ENCODE results near the gene NLGN1. TPM values are rescaled to one million over a fixed set of nuclear protein-coding genes. Genes with fewer than 3 reads are reported as not detected.

Gene NLGN1
- polyA plus RNA-seq, 2 of the 4 experiments (the other 2 are of a cell fraction) = not detected

DNA sequence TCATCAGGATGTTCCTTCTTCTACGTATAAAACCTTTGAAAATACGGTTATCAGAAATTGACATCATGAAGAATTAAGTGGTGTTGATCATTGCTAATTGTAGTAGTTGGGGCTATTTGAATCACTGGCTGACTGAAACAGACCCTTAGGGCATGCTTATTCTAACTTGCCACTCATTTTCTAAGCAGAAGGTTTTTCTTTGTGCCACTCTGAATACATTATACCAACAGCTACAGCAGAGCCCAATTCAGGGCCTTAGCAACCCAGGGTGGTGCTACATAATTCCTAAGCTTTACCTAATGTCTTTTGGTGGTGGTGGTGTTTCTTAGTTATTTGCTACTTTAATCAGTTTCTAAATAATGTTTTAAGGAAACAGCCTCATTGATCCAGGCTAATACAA, 524.2 kb downstream of the NLGN1 start:
- 47% methylated on average over 2 of the region's 2 CpGs for WGBS (ENCODE audit: missing lambda C conversion rate)
- ChIA-PET POLR2A (no interaction called here), CTCF (interaction anchor here (0.6 kb wide), 1 partner anchor 1093 kb away, joined by 3 read pairs; no protein-coding TSS in a partner anchor)
- no peaks in the 10 kb centered on the region for H3K9me3 ChIP-seq
- DNase-seq (ENCODE audit: low read depth in 1 of 2, low spot score in 1 of 2) (no peak), FAIRE-seq (no peak), ATAC-seq (no peak)
- no peak overlapping the region for H3K4me3 ChIP-seq
- H3K4me1 ChIP-seq = no peaks in the 10 kb centered on the region
- H3K4me2 ChIP-seq = no peak overlapping the region
- TF ChIP-seq, protein P1, sequence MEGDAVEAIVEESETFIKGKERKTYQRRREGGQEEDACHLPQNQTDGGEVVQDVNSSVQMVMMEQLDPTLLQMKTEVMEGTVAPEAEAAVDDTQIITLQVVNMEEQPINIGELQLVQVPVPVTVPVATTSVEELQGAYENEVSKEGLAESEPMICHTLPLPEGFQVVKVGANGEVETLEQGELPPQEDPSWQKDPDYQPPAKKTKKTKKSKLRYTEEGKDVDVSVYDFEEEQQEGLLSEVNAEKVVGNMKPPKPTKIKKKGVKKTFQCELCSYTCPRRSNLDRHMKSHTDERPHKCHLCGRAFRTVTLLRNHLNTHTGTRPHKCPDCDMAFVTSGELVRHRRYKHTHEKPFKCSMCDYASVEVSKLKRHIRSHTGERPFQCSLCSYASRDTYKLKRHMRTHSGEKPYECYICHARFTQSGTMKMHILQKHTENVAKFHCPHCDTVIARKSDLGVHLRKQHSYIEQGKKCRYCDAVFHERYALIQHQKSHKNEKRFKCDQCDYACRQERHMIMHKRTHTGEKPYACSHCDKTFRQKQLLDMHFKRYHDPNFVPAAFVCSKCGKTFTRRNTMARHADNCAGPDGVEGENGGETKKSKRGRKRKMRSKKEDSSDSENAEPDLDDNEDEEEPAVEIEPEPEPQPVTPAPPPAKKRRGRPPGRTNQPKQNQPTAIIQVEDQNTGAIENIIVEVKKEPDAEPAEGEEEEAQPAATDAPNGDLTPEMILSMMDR (IDR thresholded peaks at IDR 0.05) = no peak
- no peak for TF ChIP-seq FOSB (CRISPR knock-in tag; IDR thresholded peaks at IDR 0.05)
- no peak for TF ChIP-seq EHF (CRISPR knock-in tag; IDR thresholded peaks at IDR 0.05)
- TF ChIP-seq FOSL2 (IDR thresholded peaks at IDR 0.05) = no peak
- TF ChIP-seq FOSL2 (CRISPR knock-in tag; IDR thresholded peaks at IDR 0.05) = no peak
- TF ChIP-seq SMC3 (IDR thresholded peaks at IDR 0.05) = no peak
- TF ChIP-seq PHF8 (IDR thresholded peaks at IDR 0.05; ENCODE audit: borderline replicate concordance, low read depth) = no peak
- TF ChIP-seq MAFK (IDR thresholded peaks at IDR 0.05; ENCODE audit: partially characterized antibody) = no peak
- no peak for TF ChIP-seq ZNF302 (CRISPR knock-in tag; IDR thresholded peaks at IDR 0.05)
- no peak for TF ChIP-seq HOXB5 (CRISPR knock-in tag; IDR thresholded peaks at IDR 0.05)
- TF ChIP-seq ZSCAN20 (CRISPR knock-in tag; IDR thresholded peaks at IDR 0.05) = no peak
- H3K27ac ChIP-seq = no peak overlapping the region

DNA sequence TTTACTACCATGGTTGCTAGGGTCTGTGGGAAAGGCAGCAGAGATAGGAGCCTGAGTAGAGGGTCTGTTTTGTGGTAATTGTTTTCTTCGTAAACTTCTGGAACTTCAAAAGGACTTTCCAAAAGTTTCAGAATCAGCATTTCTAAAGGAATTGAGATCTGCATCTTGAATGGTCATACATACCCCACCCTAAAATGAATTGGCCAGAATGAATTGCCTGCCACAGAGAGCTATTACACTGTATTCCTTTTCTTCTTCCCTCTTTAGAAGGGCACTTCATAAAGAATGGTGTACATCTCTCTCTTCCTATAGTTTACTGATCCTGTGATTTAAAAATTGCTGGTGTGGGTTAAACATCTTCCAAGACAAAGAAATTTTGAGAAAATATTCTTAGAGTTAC, 525.7 kb downstream of the NLGN1 start:
- WGBS (ENCODE audit: missing lambda C conversion rate) = 45% methylated on average over 1 of the region's 1 CpG
- DNase-seq (ENCODE audit: low read depth in 1 of 2, low spot score in 1 of 2) = no peak
- H3K4me2 ChIP-seq = no peak overlapping the region
- no peaks in the 10 kb centered on the region for H3K9me3 ChIP-seq
- ChIA-PET POLR2A (no interaction called here), CTCF (no interaction called here)
- H3K4me1 ChIP-seq = no peaks in the 10 kb centered on the region
- H3K4me3 ChIP-seq = no peak overlapping the region
- no peak overlapping the region for H3K27ac ChIP-seq
- FAIRE-seq = no peak
- no peak for ATAC-seq
- no peak for TF ChIP-seq CHD4 (IDR thresholded peaks at IDR 0.05; ENCODE audit: borderline replicate concordance)
- TF ChIP-seq RNF2 (IDR thresholded peaks at IDR 0.05; ENCODE audit: borderline replicate concordance, low read depth) = no peak
- TF ChIP-seq RCOR1 (IDR thresholded peaks at IDR 0.05; ENCODE audit: low read depth, low read length) = no peak
- TF ChIP-seq NPAS2 (CRISPR knock-in tag; IDR thresholded peaks at IDR 0.05; ENCODE audit: borderline replicate concordance) = no peak
- no peak for TF ChIP-seq ZNF302 (CRISPR knock-in tag; IDR thresholded peaks at IDR 0.05)
- TF ChIP-seq, protein P2, sequence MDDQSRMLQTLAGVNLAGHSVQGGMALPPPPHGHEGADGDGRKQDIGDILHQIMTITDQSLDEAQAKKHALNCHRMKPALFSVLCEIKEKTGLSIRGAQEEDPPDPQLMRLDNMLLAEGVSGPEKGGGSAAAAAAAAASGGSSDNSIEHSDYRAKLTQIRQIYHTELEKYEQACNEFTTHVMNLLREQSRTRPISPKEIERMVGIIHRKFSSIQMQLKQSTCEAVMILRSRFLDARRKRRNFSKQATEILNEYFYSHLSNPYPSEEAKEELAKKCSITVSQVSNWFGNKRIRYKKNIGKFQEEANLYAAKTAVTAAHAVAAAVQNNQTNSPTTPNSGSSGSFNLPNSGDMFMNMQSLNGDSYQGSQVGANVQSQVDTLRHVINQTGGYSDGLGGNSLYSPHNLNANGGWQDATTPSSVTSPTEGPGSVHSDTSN (IDR thresholded peaks at IDR 0.05) = no peak
- TF ChIP-seq RFX5 (IDR thresholded peaks at IDR 0.05) = no peak
- TF ChIP-seq NR3C1 (IDR thresholded peaks at IDR 0.05) = no peak
- TF ChIP-seq, protein P3, sequence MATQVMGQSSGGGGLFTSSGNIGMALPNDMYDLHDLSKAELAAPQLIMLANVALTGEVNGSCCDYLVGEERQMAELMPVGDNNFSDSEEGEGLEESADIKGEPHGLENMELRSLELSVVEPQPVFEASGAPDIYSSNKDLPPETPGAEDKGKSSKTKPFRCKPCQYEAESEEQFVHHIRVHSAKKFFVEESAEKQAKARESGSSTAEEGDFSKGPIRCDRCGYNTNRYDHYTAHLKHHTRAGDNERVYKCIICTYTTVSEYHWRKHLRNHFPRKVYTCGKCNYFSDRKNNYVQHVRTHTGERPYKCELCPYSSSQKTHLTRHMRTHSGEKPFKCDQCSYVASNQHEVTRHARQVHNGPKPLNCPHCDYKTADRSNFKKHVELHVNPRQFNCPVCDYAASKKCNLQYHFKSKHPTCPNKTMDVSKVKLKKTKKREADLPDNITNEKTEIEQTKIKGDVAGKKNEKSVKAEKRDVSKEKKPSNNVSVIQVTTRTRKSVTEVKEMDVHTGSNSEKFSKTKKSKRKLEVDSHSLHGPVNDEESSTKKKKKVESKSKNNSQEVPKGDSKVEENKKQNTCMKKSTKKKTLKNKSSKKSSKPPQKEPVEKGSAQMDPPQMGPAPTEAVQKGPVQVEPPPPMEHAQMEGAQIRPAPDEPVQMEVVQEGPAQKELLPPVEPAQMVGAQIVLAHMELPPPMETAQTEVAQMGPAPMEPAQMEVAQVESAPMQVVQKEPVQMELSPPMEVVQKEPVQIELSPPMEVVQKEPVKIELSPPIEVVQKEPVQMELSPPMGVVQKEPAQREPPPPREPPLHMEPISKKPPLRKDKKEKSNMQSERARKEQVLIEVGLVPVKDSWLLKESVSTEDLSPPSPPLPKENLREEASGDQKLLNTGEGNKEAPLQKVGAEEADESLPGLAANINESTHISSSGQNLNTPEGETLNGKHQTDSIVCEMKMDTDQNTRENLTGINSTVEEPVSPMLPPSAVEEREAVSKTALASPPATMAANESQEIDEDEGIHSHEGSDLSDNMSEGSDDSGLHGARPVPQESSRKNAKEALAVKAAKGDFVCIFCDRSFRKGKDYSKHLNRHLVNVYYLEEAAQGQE (IDR thresholded peaks at IDR 0.05) = no peak
- TF ChIP-seq, protein P4, sequence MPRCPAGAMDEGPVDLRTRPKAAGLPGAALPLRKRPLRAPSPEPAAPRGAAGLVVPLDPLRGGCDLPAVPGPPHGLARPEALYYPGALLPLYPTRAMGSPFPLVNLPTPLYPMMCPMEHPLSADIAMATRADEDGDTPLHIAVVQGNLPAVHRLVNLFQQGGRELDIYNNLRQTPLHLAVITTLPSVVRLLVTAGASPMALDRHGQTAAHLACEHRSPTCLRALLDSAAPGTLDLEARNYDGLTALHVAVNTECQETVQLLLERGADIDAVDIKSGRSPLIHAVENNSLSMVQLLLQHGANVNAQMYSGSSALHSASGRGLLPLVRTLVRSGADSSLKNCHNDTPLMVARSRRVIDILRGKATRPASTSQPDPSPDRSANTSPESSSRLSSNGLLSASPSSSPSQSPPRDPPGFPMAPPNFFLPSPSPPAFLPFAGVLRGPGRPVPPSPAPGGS (IDR thresholded peaks at IDR 0.05) = no peak
- TF ChIP-seq ESRRA (IDR thresholded peaks at IDR 0.05; ENCODE audit: borderline replicate concordance, low read length) = no peak
- TF ChIP-seq, protein P5, sequence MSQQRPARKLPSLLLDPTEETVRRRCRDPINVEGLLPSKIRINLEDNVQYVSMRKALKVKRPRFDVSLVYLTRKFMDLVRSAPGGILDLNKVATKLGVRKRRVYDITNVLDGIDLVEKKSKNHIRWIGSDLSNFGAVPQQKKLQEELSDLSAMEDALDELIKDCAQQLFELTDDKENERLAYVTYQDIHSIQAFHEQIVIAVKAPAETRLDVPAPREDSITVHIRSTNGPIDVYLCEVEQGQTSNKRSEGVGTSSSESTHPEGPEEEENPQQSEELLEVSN (IDR thresholded peaks at IDR 0.05; ENCODE audit: borderline replicate concordance, low read depth) = no peak
- TF ChIP-seq TP53 (CRISPR knock-in tag; IDR thresholded peaks at IDR 0.05) = no peak
- no peak for TF ChIP-seq EHMT2 (IDR thresholded peaks at IDR 0.05; ENCODE audit: low read depth)
- no peak for TF ChIP-seq JUN (IDR thresholded peaks at IDR 0.05)
